Activated naive CD4-positive, alpha-beta T cell treated with anti-CD3 and anti-CD28 coated beads, Interleukin-2, amount 50 U/mL, for 72 hours (primary cell): ENCODE results near the gene DSG4. TPM values are rescaled to one million over a fixed set of nuclear protein-coding genes. Genes with fewer than 3 reads are reported as not detected.
"Not testable (repeated sequence)": the region's sequence is repeated elsewhere in the genome, so short reads cannot be mapped to it uniquely, and the experiment has no call there.

Source experiments
- ATAC-seq, 2 donors: fragments of 150-1000 bp; cut with Tn5 transposase; 2 replicates each; pipeline ENCODE4 v1.10.0; 2021; ENCODE audit warnings: mild to moderate bottlenecking in 2 of 2, moderate library complexity in 2 of 2
- DNase-seq, 2 donors: peaks; one replicate each; pipeline ENCODE4 v3.0.0; 2021 to 2022; ENCODE audit warnings: low spot score in 2 of 2
- H3K27ac Mint-ChIP-seq, 2 donors: one replicate each; pipeline ENCODE4 v1.8.0; 2022; ENCODE audit warnings: mild to moderate bottlenecking in 2 of 2, mixed read lengths in 2 of 2
- H3K36me3 Mint-ChIP-seq, 2 donors: one replicate each; pipeline ENCODE4 v1.8.0; 2022; ENCODE audit warnings: mixed read lengths in 2 of 2
- H3K9me3 Mint-ChIP-seq, 2 donors: one replicate each; pipeline ENCODE4 v1.8.0; 2022; ENCODE audit warnings: mixed read lengths in 2 of 2
- total RNA-seq, 2 donors: library from RNA; stranded (reverse); gene quantifications; one replicate each; pipeline ENCODE4 v1.2.3, GENCODE V29; 2022

DSG4 gene, protein sequence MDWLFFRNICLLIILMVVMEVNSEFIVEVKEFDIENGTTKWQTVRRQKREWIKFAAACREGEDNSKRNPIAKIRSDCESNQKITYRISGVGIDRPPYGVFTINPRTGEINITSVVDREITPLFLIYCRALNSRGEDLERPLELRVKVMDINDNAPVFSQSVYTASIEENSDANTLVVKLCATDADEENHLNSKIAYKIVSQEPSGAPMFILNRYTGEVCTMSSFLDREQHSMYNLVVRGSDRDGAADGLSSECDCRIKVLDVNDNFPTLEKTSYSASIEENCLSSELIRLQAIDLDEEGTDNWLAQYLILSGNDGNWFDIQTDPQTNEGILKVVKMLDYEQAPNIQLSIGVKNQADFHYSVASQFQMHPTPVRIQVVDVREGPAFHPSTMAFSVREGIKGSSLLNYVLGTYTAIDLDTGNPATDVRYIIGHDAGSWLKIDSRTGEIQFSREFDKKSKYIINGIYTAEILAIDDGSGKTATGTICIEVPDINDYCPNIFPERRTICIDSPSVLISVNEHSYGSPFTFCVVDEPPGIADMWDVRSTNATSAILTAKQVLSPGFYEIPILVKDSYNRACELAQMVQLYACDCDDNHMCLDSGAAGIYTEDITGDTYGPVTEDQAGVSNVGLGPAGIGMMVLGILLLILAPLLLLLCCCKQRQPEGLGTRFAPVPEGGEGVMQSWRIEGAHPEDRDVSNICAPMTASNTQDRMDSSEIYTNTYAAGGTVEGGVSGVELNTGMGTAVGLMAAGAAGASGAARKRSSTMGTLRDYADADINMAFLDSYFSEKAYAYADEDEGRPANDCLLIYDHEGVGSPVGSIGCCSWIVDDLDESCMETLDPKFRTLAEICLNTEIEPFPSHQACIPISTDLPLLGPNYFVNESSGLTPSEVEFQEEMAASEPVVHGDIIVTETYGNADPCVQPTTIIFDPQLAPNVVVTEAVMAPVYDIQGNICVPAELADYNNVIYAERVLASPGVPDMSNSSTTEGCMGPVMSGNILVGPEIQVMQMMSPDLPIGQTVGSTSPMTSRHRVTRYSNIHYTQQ
- total RNA-seq = not detected

GRCh38 chr18:31376477-31376876 lies at the start of gene DSG4:
Gene DSG4, plus strand, starts transcription at chr18:31376777. Its CDS starts 135 bp downstream, at chr18:31376912.
- H3K36me3 Mint-ChIP-seq = no peaks in the 10 kb centered on the region
- H3K27ac Mint-ChIP-seq = no peak within 1 kb of the TSS
- no peaks in the 10 kb centered on the region for H3K9me3 Mint-ChIP-seq
- ATAC-seq = no peak
- no peak for DNase-seq

DNA sequence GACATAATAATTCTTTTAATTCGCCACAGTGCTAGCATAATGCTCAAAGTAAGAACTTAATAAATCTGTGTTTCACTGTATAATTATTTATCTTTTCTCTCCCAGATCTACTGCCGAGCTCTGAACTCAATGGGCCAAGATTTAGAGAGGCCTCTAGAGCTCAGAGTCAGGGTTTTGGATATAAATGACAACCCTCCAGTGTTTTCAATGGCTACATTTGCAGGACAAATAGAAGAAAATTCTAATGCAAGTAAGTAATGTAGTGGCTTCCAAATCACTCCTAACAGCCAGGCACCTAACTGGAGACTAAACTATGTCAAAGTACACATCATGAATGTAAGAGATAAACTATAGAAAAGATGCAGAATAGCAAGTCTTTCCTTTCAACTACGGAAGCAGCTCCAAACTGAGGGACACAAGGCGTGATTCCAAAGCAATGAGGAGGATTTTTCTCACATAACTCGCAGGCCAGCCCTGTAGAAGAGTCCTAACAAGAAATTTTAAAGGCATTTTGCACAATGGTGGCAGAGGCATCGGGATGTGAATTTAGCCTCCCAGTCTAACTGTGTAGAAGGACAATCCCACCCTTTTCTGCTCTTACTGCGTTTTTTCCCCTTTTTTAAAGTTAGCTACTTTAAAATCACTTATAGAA lies 46.7 kb upstream of the DSG4 start:
- H3K9me3 Mint-ChIP-seq = peaks cover 0 to 5% of the 10 kb centered on the region in 2 donors
- ATAC-seq (no peak), DNase-seq (no peak)
- H3K27ac Mint-ChIP-seq = no peak overlapping the region
- H3K36me3 Mint-ChIP-seq = no peaks in the 10 kb centered on the region

DNA sequence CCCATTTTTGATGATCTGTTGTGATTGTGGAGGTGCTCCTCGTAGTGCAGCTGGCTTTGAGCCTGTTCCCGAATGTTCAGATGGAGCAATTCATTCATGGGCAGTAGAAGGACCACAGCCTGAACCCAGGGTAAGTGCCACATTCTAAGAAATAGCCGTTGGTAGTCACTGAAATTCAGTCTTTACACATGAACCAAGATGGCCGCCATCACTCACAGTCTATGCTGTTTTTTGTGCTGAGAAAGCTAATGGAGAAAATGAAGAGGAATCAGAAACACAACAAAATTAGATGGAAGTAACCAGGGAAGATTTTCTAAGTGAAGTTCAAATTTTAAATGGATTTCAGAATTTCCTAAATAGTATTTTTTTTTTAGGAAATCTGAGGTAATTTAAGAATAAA lies 33.1 kb upstream of the DSG4 start:
- peaks cover 8 to 9% of the 10 kb centered on the region in 2 donors for H3K9me3 Mint-ChIP-seq
- H3K36me3 Mint-ChIP-seq = no peaks in the 10 kb centered on the region
- ATAC-seq (no peak), DNase-seq (no peak)
- H3K27ac Mint-ChIP-seq = no peak overlapping the region

DNA sequence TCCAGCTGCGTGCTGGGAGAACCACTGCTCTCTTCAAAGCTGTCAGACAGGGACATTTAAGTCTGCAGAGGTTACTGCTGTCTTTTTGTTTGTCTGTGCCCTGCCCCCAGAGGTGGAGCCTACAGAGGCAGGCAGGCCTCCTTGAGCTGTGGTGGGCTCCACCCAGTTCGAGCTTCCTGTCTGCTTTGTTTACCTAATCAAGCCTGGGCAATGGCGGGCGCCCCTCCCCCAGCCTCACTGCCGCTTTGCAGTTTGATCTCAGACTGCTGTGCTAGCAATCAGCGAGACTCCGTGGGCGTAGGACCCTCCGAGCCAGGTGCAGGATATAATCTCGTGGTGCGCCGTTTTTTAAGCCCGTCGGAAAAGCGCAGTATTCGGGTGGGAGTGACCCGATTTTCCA lies 23.2 kb upstream of the DSG4 start:
- not testable (repeated sequence) for ATAC-seq, H3K27ac Mint-ChIP-seq, DNase-seq, H3K36me3 Mint-ChIP-seq, H3K9me3 Mint-ChIP-seq

- H3K27ac Mint-ChIP-seq = no peak overlapping the region
- no peaks in the 10 kb centered on the region for H3K36me3 Mint-ChIP-seq
- DNase-seq (no peak), ATAC-seq (no peak)
- H3K9me3 Mint-ChIP-seq = no peaks in the 10 kb centered on the region
Measured at GRCh38 chr18:31354990-31355389, 21.6 kb upstream of the DSG4 start.

DNA sequence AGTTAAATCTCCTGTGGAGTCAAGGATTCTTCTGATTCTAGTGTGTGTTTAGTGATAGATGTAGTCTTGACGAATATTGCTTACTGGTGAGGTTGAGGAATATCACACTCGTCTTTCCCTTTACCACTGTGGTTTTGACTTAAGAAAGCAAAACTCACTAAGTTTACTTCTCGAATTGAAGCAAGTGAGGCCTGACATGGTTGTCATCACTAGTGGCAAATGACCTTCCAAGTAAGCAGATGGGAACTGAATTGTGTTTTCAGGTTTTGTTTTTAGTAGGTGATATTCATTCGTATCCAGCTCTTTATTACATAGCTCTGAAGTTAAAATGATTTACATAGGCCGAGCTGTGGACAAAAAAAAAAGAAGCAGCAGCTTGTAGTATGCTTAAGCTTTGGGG lies 20.6 kb upstream of the DSG4 start:
- DNase-seq (no peak), ATAC-seq (no peak)
- H3K36me3 Mint-ChIP-seq = no peaks in the 10 kb centered on the region
- H3K9me3 Mint-ChIP-seq = no peaks in the 10 kb centered on the region
- H3K27ac Mint-ChIP-seq = no peak overlapping the region

DNA sequence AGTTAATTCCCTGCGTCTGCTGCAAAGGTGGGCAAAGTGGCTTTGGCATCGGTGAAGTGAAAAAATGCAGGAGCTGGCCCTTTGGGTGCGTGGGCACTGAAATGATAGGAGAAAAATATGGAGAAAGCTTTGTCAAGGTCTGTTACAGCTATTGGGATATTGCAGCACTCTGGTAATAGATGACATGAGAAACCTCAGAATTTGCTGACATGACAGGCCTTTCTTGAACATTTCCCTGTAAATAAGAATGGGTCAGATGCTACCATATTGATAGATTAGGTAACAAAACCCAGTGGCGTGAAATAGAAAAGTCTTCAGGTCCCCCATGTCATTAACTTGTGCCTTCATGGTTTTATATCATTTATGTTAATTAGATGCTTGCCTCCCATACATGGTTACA lies 12.4 kb upstream of the DSG4 start:
- Mint-ChIP-seq H3K9me3 (peaks cover 7% of the 10 kb centered on the region in 2 donors), H3K36me3 (no peaks in the 10 kb centered on the region), H3K27ac (no peak overlapping the region)
- DNase-seq (no peak), ATAC-seq (no peak)

DNA sequence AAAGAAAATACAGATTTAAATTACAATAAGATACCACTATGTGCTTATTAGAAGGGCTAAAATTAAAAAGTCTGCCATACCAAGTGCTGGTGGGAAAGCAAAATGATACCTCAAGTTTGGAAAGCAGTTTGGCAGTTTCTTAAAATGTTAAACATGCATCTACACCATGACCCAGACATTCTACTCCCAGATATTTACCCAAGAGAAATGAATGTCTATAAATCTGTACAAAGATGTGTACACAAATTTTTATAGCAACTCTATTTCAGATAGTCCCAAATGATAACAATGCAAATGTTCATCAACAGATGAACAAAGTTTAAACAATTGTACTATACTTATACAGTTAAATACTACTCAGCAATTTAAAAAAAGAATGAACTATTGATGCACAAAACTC lies 7.1 kb upstream of the DSG4 start:
- H3K9me3 Mint-ChIP-seq = no peaks in the 10 kb centered on the region
- DNase-seq (no peak), ATAC-seq (no peak)
- H3K27ac Mint-ChIP-seq = no peak overlapping the region
- H3K36me3 Mint-ChIP-seq = no peaks in the 10 kb centered on the region

- H3K9me3 Mint-ChIP-seq = no peaks in the 10 kb centered on the region
- DNase-seq = no peak
- no peak overlapping the region for H3K27ac Mint-ChIP-seq
- no peaks in the 10 kb centered on the region for H3K36me3 Mint-ChIP-seq
- no peak for ATAC-seq
Measured at GRCh38 chr18:31371989-31372388, 4.6 kb upstream of the DSG4 start.

- Mint-ChIP-seq H3K9me3 (no peaks in the 10 kb centered on the region), H3K36me3 (no peaks in the 10 kb centered on the region), H3K27ac (no peak overlapping the region)
- DNase-seq = no peak
- no peak for ATAC-seq
Measured at GRCh38 chr18:31373641-31374040, 2.9 kb upstream of the DSG4 start.

DNA sequence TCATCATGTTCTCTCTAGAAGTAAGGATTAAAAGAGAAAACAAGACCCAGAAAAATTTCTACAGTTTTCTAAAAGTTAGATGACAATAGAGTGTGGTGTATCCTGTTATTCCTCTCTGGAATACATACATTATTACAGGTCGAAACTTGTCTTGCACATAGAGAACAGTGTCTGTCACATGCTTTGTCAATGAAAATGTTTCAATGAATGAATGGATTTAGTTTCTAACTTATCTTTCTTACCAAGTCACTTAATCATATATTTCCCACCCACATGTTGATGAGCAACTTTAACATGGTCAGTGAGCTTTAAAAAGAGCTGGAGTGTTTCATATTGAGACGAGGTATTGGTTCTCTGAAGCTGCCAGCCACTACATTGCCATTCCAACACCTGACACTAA lies 4.3 kb downstream of the DSG4 start:
- no peak for ATAC-seq
- no peaks in the 10 kb centered on the region for H3K36me3 Mint-ChIP-seq
- peaks cover 0 to 4% of the 10 kb centered on the region in 2 donors for H3K9me3 Mint-ChIP-seq
- H3K27ac Mint-ChIP-seq = no peak overlapping the region
- no peak for DNase-seq

DNA sequence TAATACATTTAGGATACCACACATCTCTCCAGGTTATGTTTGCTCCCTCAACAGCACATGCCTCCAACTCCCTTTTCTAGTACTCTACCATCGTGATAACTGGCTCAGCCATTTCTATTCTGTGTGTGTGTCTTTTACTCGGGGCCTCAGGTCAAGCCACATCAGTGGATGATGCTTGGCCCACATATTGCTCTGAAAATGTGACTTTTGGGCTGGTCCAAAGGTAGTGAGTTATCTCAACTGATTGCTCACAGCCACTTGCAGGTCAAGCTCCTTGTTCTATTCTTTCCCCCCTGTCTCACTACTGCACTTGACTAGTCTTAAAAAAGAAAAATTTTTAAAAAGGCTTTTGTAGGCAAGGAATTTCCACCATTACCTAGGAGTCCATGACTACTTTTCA lies 5.5 kb downstream of the DSG4 start:
- H3K9me3 Mint-ChIP-seq = peaks cover 0 to 4% of the 10 kb centered on the region in 2 donors
- no peak for ATAC-seq

DNA sequence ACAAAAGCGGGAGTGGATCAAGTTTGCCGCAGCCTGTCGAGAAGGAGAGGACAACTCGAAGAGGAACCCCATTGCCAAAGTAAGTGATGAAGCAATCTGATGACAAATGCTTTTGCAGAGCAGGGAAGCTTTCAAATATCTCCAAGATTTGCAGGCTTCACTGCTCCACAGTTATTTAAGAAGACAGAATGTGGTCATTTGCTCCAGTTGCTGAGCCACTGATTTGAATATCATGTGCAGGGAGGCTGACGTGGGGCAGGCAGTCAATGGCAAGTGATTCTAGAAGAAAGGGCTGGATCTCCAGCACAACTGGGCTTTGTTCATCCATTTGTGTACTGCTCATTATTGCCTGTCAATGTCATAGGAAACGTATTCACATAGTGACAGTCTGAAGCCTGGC lies 10.2 kb downstream of the DSG4 start:
- Mint-ChIP-seq H3K36me3 (no peaks in the 10 kb centered on the region), H3K9me3 (peaks cover 0 to 4% of the 10 kb centered on the region in 2 donors), H3K27ac (no peak overlapping the region)
- DNase-seq (no peak), ATAC-seq (no peak)

More for the DNA sequence above, 5.5 kb downstream of the DSG4 start:
- no peak overlapping the region for H3K27ac Mint-ChIP-seq
- no peaks in the 10 kb centered on the region for H3K36me3 Mint-ChIP-seq
- DNase-seq = no peak

- H3K36me3 Mint-ChIP-seq = no peaks in the 10 kb centered on the region
- no peak for DNase-seq
- H3K27ac Mint-ChIP-seq = no peak overlapping the region
- H3K9me3 Mint-ChIP-seq = no peaks in the 10 kb centered on the region
- ATAC-seq = no peak
Measured at GRCh38 chr18:31393286-31393685, 16.7 kb downstream of the DSG4 start.

GRCh38 chr18:31396796-31397612 lies 20.4 kb downstream of the DSG4 start:
- DNase-seq (no peak), ATAC-seq (no peak)
- Mint-ChIP-seq H3K36me3 (no peaks in the 10 kb centered on the region), H3K27ac (no peak overlapping the region), H3K9me3 (no peaks in the 10 kb centered on the region)

GRCh38 chr18:31398191-31398590 lies 21.6 kb downstream of the DSG4 start:
- Mint-ChIP-seq H3K27ac (no peak overlapping the region), H3K36me3 (no peaks in the 10 kb centered on the region), H3K9me3 (no peaks in the 10 kb centered on the region)
- DNase-seq (no peak), ATAC-seq (no peak)
